ENCODE results near the gene IFT25.
"Not testable (repeated sequence)": the region's sequence is repeated elsewhere in the genome, so short reads cannot be mapped to it uniquely, and the experiment has no call there.

- TF ChIP-seq POLR2A (IDR thresholded peaks at IDR 0.05); CTCF (IDR thresholded peaks at IDR 0.05 in 4 of 5, conservative IDR thresholded peaks at IDR 0.05 in 1 of 5): not testable (repeated sequence)
These were observed 61.9 kb downstream of the IFT25 start for GRCh38 chr1:53883600-53883999.
